ENCODE results near the gene CTNNB1. TPM values are rescaled to one million over a fixed set of nuclear protein-coding genes. Genes with fewer than 3 reads are reported as not detected.

Gene CTNNB1
- total RNA-seq, 1 experiment from 2014 or later, result 490 TPM

GRCh38 chr3:41213588-41213987 is 14.3 kb downstream of the CTNNB1 start:
- DNase-seq (ENCODE audit: low read depth), result no peak

- no peak for DNase-seq (ENCODE audit: low read depth)
These were observed 17.1 kb downstream of the CTNNB1 start for GRCh38 chr3:41216422-41216821.

- DNase-seq (ENCODE audit: low read depth), result no peak
These were observed 17.7 kb downstream of the CTNNB1 start for GRCh38 chr3:41216993-41217392.

GRCh38 chr3:41219424-41219823 is 20.1 kb downstream of the CTNNB1 start:
- DNase-seq (ENCODE audit: low read depth), result no peak

- no peak for DNase-seq (ENCODE audit: low read depth)
These were observed 21.8 kb downstream of the CTNNB1 start for GRCh38 chr3:41220906-41221677.

- no peak for DNase-seq (ENCODE audit: low read depth)
These were observed 22.7 kb downstream of the CTNNB1 start for GRCh38 chr3:41222012-41222411.

GRCh38 chr3:41222501-41222900 is 23.2 kb downstream of the CTNNB1 start:
- DNase-seq (ENCODE audit: low read depth), result no peak

- DNase-seq (ENCODE audit: low read depth), result no peak
These were observed 23.8 kb downstream of the CTNNB1 start for GRCh38 chr3:41223078-41223477.

GRCh38 chr3:41223691-41224090 is 24.4 kb downstream of the CTNNB1 start:
- DNase-seq (ENCODE audit: low read depth), result no peak

- DNase-seq (ENCODE audit: low read depth), result peak; percentile 31
These were observed 25.0 kb downstream of the CTNNB1 start for GRCh38 chr3:41224120-41224806.

GRCh38 chr3:41234823-41235721 is 35.8 kb downstream of the CTNNB1 start:
- DNase-seq (ENCODE audit: low read depth), result no peak

- DNase-seq (ENCODE audit: low read depth), result no peak
These were observed 36.9 kb downstream of the CTNNB1 start for GRCh38 chr3:41236228-41236627.

GRCh38 chr3:41237907-41238306 is 38.6 kb downstream of the CTNNB1 start:
- no peak for DNase-seq (ENCODE audit: low read depth)

- DNase-seq (ENCODE audit: low read depth), result no peak
These were observed 40.3 kb downstream of the CTNNB1 start for GRCh38 chr3:41239587-41239986.

GRCh38 chr3:41241161-41241560 is 41.9 kb downstream of the CTNNB1 start:
- no peak for DNase-seq (ENCODE audit: low read depth)

GRCh38 chr3:41241800-41242571 is 42.7 kb downstream of the CTNNB1 start:
- no peak for DNase-seq (ENCODE audit: low read depth)

- no peak for DNase-seq (ENCODE audit: low read depth)
These were observed 43.9 kb downstream of the CTNNB1 start for GRCh38 chr3:41243183-41243582.

- no peak for DNase-seq (ENCODE audit: low read depth)
These were observed 45.5 kb downstream of the CTNNB1 start for GRCh38 chr3:41244620-41245336.

GRCh38 chr3:41247055-41248004 is 48.0 kb downstream of the CTNNB1 start:
- no peak for DNase-seq (ENCODE audit: low read depth)
